ENCODE results near the gene BCORL1.
A peak's percentile ranks its signal among the peaks of the same experiment; 100 is the strongest.

Gene BCORL1

GRCh38 chrX:129955682-129956081, 26.8 kb upstream of the BCORL1 start:
- no peak for TF ChIP-seq MAX (IDR thresholded peaks at IDR 0.05; ENCODE audit: low read depth, low read length)
- TF ChIP-seq POLR2A (IDR thresholded peaks at IDR 0.05; ENCODE audit: extremely low read depth, insufficient read length), result no peak
- DNase-seq (ENCODE audit: low read depth), result no peak
- H3K4me3 ChIP-seq (ENCODE audit: low read depth, low read length), result no peak overlapping the region

- no peak for TF ChIP-seq MAX (IDR thresholded peaks at IDR 0.05; ENCODE audit: low read depth, low read length)
- no peak overlapping the region for H3K4me3 ChIP-seq (ENCODE audit: low read depth, low read length)
- no peak for DNase-seq (ENCODE audit: low read depth)
Measured at GRCh38 chrX:129956145-129956544, 26.3 kb upstream of the BCORL1 start.

GRCh38 chrX:129956765-129957164, 25.7 kb upstream of the BCORL1 start:
- TF ChIP-seq POLR2A (IDR thresholded peaks at IDR 0.05; ENCODE audit: extremely low read depth, insufficient read length) (no peak), MYC (IDR thresholded peaks at IDR 0.05; ENCODE audit: low read depth, low read length) (no peak), CTCF (IDR thresholded peaks at IDR 0.05; ENCODE audit: low read depth, low read length) (no peak), MAX (IDR thresholded peaks at IDR 0.05; ENCODE audit: low read depth, low read length) (no peak)
- DNase-seq (ENCODE audit: low read depth), result no peak
- H3K4me3 ChIP-seq (ENCODE audit: low read depth, low read length), result peak overlapping the region; percentile 43

GRCh38 chrX:129957241-129958082, 25.0 kb upstream of the BCORL1 start:
- DNase-seq (ENCODE audit: low read depth), result peak; percentile 95

GRCh38 chrX:129958083-129958465, 24.4 kb upstream of the BCORL1 start:
- DNase-seq (ENCODE audit: low read depth), result no peak
- TF ChIP-seq MAX (IDR thresholded peaks at IDR 0.05; ENCODE audit: low read depth, low read length) (no peak), MYC (IDR thresholded peaks at IDR 0.05; ENCODE audit: low read depth, low read length) (no peak), CTCF (IDR thresholded peaks at IDR 0.05; ENCODE audit: low read depth, low read length) (no peak), POLR2A (IDR thresholded peaks at IDR 0.05; ENCODE audit: extremely low read depth, insufficient read length) (no peak)
- H3K4me3 ChIP-seq (ENCODE audit: low read depth, low read length), result peak overlapping the region; percentile 56

More at GRCh38 chrX:129957241-129958082, 25.0 kb upstream of the BCORL1 start:
- TF ChIP-seq POLR2A (IDR thresholded peaks at IDR 0.05; ENCODE audit: extremely low read depth, insufficient read length), result no peak
- no peak for TF ChIP-seq CTCF (IDR thresholded peaks at IDR 0.05; ENCODE audit: low read depth, low read length)
- TF ChIP-seq MAX (IDR thresholded peaks at IDR 0.05; ENCODE audit: low read depth, low read length), result peak; percentile 84
- TF ChIP-seq MYC (IDR thresholded peaks at IDR 0.05; ENCODE audit: low read depth, low read length), result peak; percentile 74
- H3K4me3 ChIP-seq (ENCODE audit: low read depth, low read length), result peak overlapping the region; percentile 56

- TF ChIP-seq MYC (IDR thresholded peaks at IDR 0.05; ENCODE audit: low read depth, low read length), result no peak
- TF ChIP-seq MAX (IDR thresholded peaks at IDR 0.05; ENCODE audit: low read depth, low read length), result no peak
- TF ChIP-seq POLR2A (IDR thresholded peaks at IDR 0.05; ENCODE audit: extremely low read depth, insufficient read length), result no peak
- TF ChIP-seq CTCF (IDR thresholded peaks at IDR 0.05; ENCODE audit: low read depth, low read length), result no peak
- H3K4me3 ChIP-seq (ENCODE audit: low read depth, low read length), result no peak overlapping the region
- DNase-seq (ENCODE audit: low read depth), result no peak
Measured at GRCh38 chrX:129958814-129959492, 23.5 kb upstream of the BCORL1 start.

Measured in NB4 (cell line).